Measurements from ENCODE around the gene SEC22A. TPM values are rescaled to one million over a fixed set of nuclear protein-coding genes. Genes with fewer than 3 reads are reported as not detected.

The SEC22A gene
- polyA plus RNA-seq, 1 of the 3 experiments (the other 2 are of a cell fraction), result 13.0 TPM

DNA sequence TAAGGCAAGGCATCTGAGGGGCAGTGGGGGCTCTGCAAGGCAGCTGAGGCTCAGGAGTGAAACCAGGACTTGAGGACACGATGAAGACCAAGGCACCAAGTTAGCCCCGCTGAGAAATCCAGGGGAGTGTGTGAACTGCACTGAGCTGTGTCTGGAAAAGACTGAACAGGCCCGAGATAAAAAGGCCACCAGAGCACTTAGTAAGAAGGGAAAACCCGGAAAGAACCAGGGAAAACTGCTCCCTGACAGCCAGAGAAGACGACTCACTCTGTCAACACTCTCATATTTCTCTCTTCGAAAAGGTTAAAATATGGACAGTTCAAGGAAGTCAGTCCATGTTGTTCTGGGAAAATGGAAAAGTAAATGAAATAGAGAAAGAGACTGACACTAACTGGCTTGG is 109.0 kb downstream of the SEC22A start:
- Histone ChIP-seq H3K27me3 (ENCODE audit: insufficient read depth) (peaks cover 19% of the 10 kb centered on the region; the same call in 1 of the 2 replicates), H3K4me2 (no peak overlapping the region), H3K27ac (ENCODE audit: low read depth in 2 of 2, low read length in 1 of 2) (no peak overlapping the region), H2AFZ (ENCODE audit: low read depth) (no peak overlapping the region), H3K4me1 (ENCODE audit: control insufficient read depth in 1 of 2, insufficient read depth in 2 of 2, low read depth in 1 of 2, low read length in 1 of 2) (peaks cover 0 to 4% of the 10 kb centered on the region in 2 experiments; a peak in 1 of 4 replicates), H3K36me3 (replicated peaks in 1 of 2; ENCODE audit: control insufficient read depth in 1 of 2, insufficient read depth in 2 of 2, low read length in 1 of 2) (no peaks in the 10 kb centered on the region), H3K79me2 (ENCODE audit: insufficient read depth) (no peaks in the 10 kb centered on the region), H3K9ac (no peak overlapping the region), H3K9me2 (no peaks in the 10 kb centered on the region), H3F3A (replicated peaks; ENCODE audit: insufficient read depth) (no peaks in the 10 kb centered on the region), H3K9me3 (no peaks in the 10 kb centered on the region), H3K4me3 (ENCODE audit: low read depth in 2 of 2, low read length in 1 of 2) (no peak overlapping the region), H4K20me1 (ENCODE audit: insufficient read depth) (no peaks in the 10 kb centered on the region)
- no peak for TF ChIP-seq NRF1 (IDR thresholded peaks at IDR 0.05; ENCODE audit: low read depth, low read length)
- TF ChIP-seq GATA2 (CRISPR knock-in tag; IDR thresholded peaks at IDR 0.05), result no peak
- no peak for TF ChIP-seq JUND (IDR thresholded peaks at IDR 0.05)
- no peak for TF ChIP-seq CHD2 (IDR thresholded peaks at IDR 0.05; ENCODE audit: low read length, partially characterized antibody)
- TF ChIP-seq, protein P1, sequence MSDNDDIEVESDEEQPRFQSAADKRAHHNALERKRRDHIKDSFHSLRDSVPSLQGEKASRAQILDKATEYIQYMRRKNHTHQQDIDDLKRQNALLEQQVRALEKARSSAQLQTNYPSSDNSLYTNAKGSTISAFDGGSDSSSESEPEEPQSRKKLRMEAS (IDR thresholded peaks at IDR 0.05; ENCODE audit: low read depth), result no peak
- TF ChIP-seq, protein P2, sequence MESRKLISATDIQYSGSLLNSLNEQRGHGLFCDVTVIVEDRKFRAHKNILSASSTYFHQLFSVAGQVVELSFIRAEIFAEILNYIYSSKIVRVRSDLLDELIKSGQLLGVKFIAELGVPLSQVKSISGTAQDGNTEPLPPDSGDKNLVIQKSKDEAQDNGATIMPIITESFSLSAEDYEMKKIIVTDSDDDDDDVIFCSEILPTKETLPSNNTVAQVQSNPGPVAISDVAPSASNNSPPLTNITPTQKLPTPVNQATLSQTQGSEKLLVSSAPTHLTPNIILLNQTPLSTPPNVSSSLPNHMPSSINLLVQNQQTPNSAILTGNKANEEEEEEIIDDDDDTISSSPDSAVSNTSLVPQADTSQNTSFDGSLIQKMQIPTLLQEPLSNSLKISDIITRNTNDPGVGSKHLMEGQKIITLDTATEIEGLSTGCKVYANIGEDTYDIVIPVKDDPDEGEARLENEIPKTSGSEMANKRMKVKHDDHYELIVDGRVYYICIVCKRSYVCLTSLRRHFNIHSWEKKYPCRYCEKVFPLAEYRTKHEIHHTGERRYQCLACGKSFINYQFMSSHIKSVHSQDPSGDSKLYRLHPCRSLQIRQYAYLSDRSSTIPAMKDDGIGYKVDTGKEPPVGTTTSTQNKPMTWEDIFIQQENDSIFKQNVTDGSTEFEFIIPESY (IDR thresholded peaks at IDR 0.05; ENCODE audit: borderline replicate concordance, low read depth), result no peak
- no peak for TF ChIP-seq TEAD4 (IDR thresholded peaks at IDR 0.05; ENCODE audit: borderline replicate concordance, insufficient read depth)
- TF ChIP-seq TAF1 (IDR thresholded peaks at IDR 0.05; ENCODE audit: borderline replicate concordance, low read depth, low read length), result no peak
- TF ChIP-seq TCF12 (IDR thresholded peaks at IDR 0.05), result no peak
- TF ChIP-seq, protein P3, sequence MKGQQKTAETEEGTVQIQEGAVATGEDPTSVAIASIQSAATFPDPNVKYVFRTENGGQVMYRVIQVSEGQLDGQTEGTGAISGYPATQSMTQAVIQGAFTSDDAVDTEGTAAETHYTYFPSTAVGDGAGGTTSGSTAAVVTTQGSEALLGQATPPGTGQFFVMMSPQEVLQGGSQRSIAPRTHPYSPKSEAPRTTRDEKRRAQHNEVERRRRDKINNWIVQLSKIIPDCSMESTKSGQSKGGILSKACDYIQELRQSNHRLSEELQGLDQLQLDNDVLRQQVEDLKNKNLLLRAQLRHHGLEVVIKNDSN (IDR thresholded peaks at IDR 0.05; ENCODE audit: borderline replicate concordance, low read depth), result no peak
- TF ChIP-seq, protein P4, sequence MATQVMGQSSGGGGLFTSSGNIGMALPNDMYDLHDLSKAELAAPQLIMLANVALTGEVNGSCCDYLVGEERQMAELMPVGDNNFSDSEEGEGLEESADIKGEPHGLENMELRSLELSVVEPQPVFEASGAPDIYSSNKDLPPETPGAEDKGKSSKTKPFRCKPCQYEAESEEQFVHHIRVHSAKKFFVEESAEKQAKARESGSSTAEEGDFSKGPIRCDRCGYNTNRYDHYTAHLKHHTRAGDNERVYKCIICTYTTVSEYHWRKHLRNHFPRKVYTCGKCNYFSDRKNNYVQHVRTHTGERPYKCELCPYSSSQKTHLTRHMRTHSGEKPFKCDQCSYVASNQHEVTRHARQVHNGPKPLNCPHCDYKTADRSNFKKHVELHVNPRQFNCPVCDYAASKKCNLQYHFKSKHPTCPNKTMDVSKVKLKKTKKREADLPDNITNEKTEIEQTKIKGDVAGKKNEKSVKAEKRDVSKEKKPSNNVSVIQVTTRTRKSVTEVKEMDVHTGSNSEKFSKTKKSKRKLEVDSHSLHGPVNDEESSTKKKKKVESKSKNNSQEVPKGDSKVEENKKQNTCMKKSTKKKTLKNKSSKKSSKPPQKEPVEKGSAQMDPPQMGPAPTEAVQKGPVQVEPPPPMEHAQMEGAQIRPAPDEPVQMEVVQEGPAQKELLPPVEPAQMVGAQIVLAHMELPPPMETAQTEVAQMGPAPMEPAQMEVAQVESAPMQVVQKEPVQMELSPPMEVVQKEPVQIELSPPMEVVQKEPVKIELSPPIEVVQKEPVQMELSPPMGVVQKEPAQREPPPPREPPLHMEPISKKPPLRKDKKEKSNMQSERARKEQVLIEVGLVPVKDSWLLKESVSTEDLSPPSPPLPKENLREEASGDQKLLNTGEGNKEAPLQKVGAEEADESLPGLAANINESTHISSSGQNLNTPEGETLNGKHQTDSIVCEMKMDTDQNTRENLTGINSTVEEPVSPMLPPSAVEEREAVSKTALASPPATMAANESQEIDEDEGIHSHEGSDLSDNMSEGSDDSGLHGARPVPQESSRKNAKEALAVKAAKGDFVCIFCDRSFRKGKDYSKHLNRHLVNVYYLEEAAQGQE (IDR thresholded peaks at IDR 0.05; ENCODE audit: low read depth, low read length), result no peak
- TF ChIP-seq, protein P5, sequence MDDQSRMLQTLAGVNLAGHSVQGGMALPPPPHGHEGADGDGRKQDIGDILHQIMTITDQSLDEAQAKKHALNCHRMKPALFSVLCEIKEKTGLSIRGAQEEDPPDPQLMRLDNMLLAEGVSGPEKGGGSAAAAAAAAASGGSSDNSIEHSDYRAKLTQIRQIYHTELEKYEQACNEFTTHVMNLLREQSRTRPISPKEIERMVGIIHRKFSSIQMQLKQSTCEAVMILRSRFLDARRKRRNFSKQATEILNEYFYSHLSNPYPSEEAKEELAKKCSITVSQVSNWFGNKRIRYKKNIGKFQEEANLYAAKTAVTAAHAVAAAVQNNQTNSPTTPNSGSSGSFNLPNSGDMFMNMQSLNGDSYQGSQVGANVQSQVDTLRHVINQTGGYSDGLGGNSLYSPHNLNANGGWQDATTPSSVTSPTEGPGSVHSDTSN (IDR thresholded peaks at IDR 0.05), result no peak
- TF ChIP-seq ELF1 (IDR thresholded peaks at IDR 0.05), result no peak
- no peak for TF ChIP-seq RAD21 (IDR thresholded peaks at IDR 0.05; ENCODE audit: low read length)
- TF ChIP-seq, protein P6, sequence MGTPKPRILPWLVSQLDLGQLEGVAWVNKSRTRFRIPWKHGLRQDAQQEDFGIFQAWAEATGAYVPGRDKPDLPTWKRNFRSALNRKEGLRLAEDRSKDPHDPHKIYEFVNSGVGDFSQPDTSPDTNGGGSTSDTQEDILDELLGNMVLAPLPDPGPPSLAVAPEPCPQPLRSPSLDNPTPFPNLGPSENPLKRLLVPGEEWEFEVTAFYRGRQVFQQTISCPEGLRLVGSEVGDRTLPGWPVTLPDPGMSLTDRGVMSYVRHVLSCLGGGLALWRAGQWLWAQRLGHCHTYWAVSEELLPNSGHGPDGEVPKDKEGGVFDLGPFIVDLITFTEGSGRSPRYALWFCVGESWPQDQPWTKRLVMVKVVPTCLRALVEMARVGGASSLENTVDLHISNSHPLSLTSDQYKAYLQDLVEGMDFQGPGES (IDR thresholded peaks at IDR 0.05; ENCODE audit: low read depth, low read length), result no peak
- TF ChIP-seq MEF2A (IDR thresholded peaks at IDR 0.05; ENCODE audit: borderline replicate concordance, low read depth), result no peak
- no peak for TF ChIP-seq MXI1 (IDR thresholded peaks at IDR 0.05; ENCODE audit: low read depth, low read length)
- TF ChIP-seq EZH2phosphoT487 (IDR thresholded peaks at IDR 0.05; ENCODE audit: borderline replicate concordance, low read depth), result no peak
- no peak for TF ChIP-seq EP300 (IDR thresholded peaks at IDR 0.05; ENCODE audit: borderline replicate concordance in 1 of 2, low read depth in 1 of 2, low read length in 1 of 2)
- DNase-seq, result no peak
- ChIA-PET POLR2A (no interaction called here), CTCF (interaction anchor here (1.5 to 1.7 kb wide), 2 partner anchors 11 to 86 kb away, joined by 4 read pairs; no protein-coding TSS in a partner anchor)
- WGBS (ENCODE audit: low lambda C conversion rate), result 39% methylated on average over 6 of the region's 6 CpGs

Data from SK-N-SH (cell line).